GM23248 (cell line): ENCODE data around the gene SMIM43. TPM values are rescaled to one million over a fixed set of nuclear protein-coding genes. Genes with fewer than 3 reads are reported as not detected.

Source experiments
- DNase-seq: peaks from one replicate; pipeline ENCODE4 v3.0.0-alpha.2; 2015
- H2AFZ ChIP-seq: fragments of 200-600 bp; sonication (generic); 2 replicates; pipeline ENCODE4 v1.6.1; 2016; ENCODE audit warnings: antibody characterized with exemption
- H3F3A ChIP-seq: fragments of 200-600 bp; sonication (generic); 2 replicates; pipeline ENCODE4 v1.6.1; 2016; ENCODE audit warnings: mild to moderate bottlenecking, antibody characterized with exemption, mixed run types; ENCODE audit not compliant: insufficient read depth
- H3K27ac ChIP-seq: fragments of 200-600 bp; sonication (generic); 2 replicates; pipeline ENCODE4 v1.5.1; 2016; ENCODE audit warnings: mild to moderate bottlenecking
- H3K27me3 ChIP-seq: fragments of 200-600 bp; sonication (generic); replicated peaks from 2 replicates; pipeline ENCODE4 v1.6.1; 2016; ENCODE audit warnings: mild to moderate bottlenecking; ENCODE audit not compliant: insufficient read depth
- H3K36me3 ChIP-seq: fragments of 200-600 bp; sonication (generic); 2 replicates; pipeline ENCODE4 v1.6.1; 2016; ENCODE audit warnings: low read depth, mild to moderate bottlenecking
- H3K4me1 ChIP-seq: fragments of 200-600 bp; sonication (generic); 2 replicates; pipeline ENCODE4 v1.6.1; 2016; ENCODE audit warnings: mild to moderate bottlenecking; ENCODE audit not compliant: insufficient read depth
- H3K4me2 ChIP-seq: fragments of 200-600 bp; sonication (generic); one replicate; pipeline ENCODE4 v1.6.1; 2016; ENCODE audit warnings: mild to moderate bottlenecking; ENCODE audit not compliant: unreplicated experiment
- H3K4me3 ChIP-seq: fragments of 200-600 bp; sonication (generic); 2 replicates; pipeline ENCODE4 v1.5.1; 2016; ENCODE audit warnings: mild to moderate bottlenecking
- H3K79me2 ChIP-seq: fragments of 200-600 bp; sonication (generic); 2 replicates; pipeline ENCODE4 v1.6.1; 2016; ENCODE audit warnings: mild to moderate bottlenecking; ENCODE audit not compliant: insufficient read depth
- H3K9ac ChIP-seq: fragments of 200-600 bp; sonication (generic); 2 replicates; pipeline ENCODE4 v1.6.1; 2016; ENCODE audit warnings: mild to moderate bottlenecking
- H3K9me2 ChIP-seq: fragments of 200-600 bp; sonication (generic); 2 replicates; pipeline ENCODE4 v1.6.1; 2016; ENCODE audit warnings: mixed run types, mild to moderate bottlenecking, moderate library complexity; ENCODE audit not compliant: insufficient read depth
- H3K9me3 ChIP-seq: fragments of 200-600 bp; sonication (generic); one replicate; pipeline ENCODE4 v1.6.1; 2017; ENCODE audit warnings: low read depth
- H4K20me1 ChIP-seq: fragments of 200-600 bp; sonication (generic); 2 replicates; pipeline ENCODE4 v1.6.0; 2016; ENCODE audit not compliant: insufficient read depth
- EZH2 ChIP-seq: fragments of 200-600 bp; sonication (generic); IDR thresholded peaks from 2 replicates; pipeline ENCODE4 v1.6.1; 2018; ENCODE audit warnings: antibody characterized with exemption, mild to moderate bottlenecking; ENCODE audit not compliant: insufficient read depth, poor library complexity, severe bottlenecking
- EZH2phosphoT487 ChIP-seq: fragments of 200-600 bp; sonication (generic); IDR thresholded peaks from 2 replicates; pipeline ENCODE4 v1.6.1; 2018; ENCODE audit warnings: antibody characterized with exemption, moderate library complexity, mild to moderate bottlenecking, low read depth; ENCODE audit not compliant: insufficient read depth
- WGBS, 2 experiments: methylation state at CpG; one replicate each; pipeline ENCODE4 v1.1.6; 2015 to 2017; ENCODE audit warnings: low lambda C conversion rate in 2 of 2, low coverage in 1 of 2; ENCODE audit errors: missing lambda C conversion rate in 2 of 2; 5-methylcytosine and 5-hydroxymethylcytosine counted together
- in situ Hi-C: fragments of 300-500 bp; cut with MboI; formaldehyde crosslinking; loops from 2 replicates; pipeline ENCODE4 v1.15.0; 2020
- polyA plus RNA-seq: library from polyadenylated mRNA; unstranded; fragments of >200 nt; fragmentation: Nextera tagmentation; extraction: Ambion mirVana; gene quantifications from 2 replicates; pipeline ENCODE4 v1.2.1, GENCODE V29; 2016
- total RNA-seq: library from RNA; depleted of rRNA; stranded (reverse); fragments of >200 nt; shearing (Covaris generic); gene quantifications from 2 replicates; pipeline ENCODE4 v1.2.3, GENCODE V29; 2014

The SMIM43 gene
- total and polyA plus RNA-seq, 2 experiments from 2014 or later: 1.4 to 3.5 TPM

GRCh38 chr4:121739575-121739974, 25.4 kb downstream of the SMIM43 start:
- H3K27ac ChIP-seq: no peak overlapping the region
- H3K4me2 ChIP-seq: no peak overlapping the region
- no peak overlapping the region for H3K4me3 ChIP-seq
- 76 to 87% methylated on average over 2 of the region's 2 CpGs for WGBS, 2 experiments
- no peak for TF ChIP-seq EZH2
- no peak for TF ChIP-seq EZH2phosphoT487
- no peaks in the 10 kb centered on the region for H3K27me3 ChIP-seq
- no peaks in the 10 kb centered on the region for H3K79me2 ChIP-seq
- no peaks in the 10 kb centered on the region for H4K20me1 ChIP-seq
- DNase-seq: no peak
- no peaks in the 10 kb centered on the region for H3K9me3 ChIP-seq
- in situ Hi-C loops: loop anchor here (10.0 kb wide), 2 partner anchors 255 to 285 kb away; no protein-coding TSS in a partner anchor
- H3K9me2 ChIP-seq: no peaks in the 10 kb centered on the region
- H3K4me1 ChIP-seq: peaks cover 3% of the 10 kb centered on the region; the same call in 1 of the 2 replicates
- H2AFZ ChIP-seq: no peak overlapping the region; the same call in 1 of the 2 replicates
- H3K36me3 ChIP-seq: no peaks in the 10 kb centered on the region
- H3K9ac ChIP-seq: no peak overlapping the region
- H3F3A ChIP-seq: no peaks in the 10 kb centered on the region

- no peaks in the 10 kb centered on the region for H3K9me2 ChIP-seq
- H4K20me1 ChIP-seq: no peaks in the 10 kb centered on the region
- H3K4me2 ChIP-seq: no peak overlapping the region
- H3K9ac ChIP-seq: no peak overlapping the region
- H3K9me3 ChIP-seq: no peaks in the 10 kb centered on the region
- in situ Hi-C loops: loop anchor here (10.0 kb wide), 2 partner anchors 254 to 284 kb away; no protein-coding TSS in a partner anchor
- H3K27ac ChIP-seq: no peak overlapping the region
- H3F3A ChIP-seq: no peaks in the 10 kb centered on the region
- no peak overlapping the region for H3K4me3 ChIP-seq
- WGBS, 2 experiments: 67 to 74% methylated on average over 2 of the region's 2 CpGs
- H3K4me1 ChIP-seq: peaks cover 3% of the 10 kb centered on the region; the same call in 1 of the 2 replicates
- no peaks in the 10 kb centered on the region for H3K36me3 ChIP-seq
- DNase-seq: no peak
- no peaks in the 10 kb centered on the region for H3K27me3 ChIP-seq
- H3K79me2 ChIP-seq: no peaks in the 10 kb centered on the region
- TF ChIP-seq EZH2phosphoT487 (no peak), EZH2 (no peak)
- H2AFZ ChIP-seq: no peak overlapping the region; the same call in 1 of the 2 replicates
These were observed 26.0 kb downstream of the SMIM43 start for GRCh38 chr4:121738780-121739535.

GRCh38 chr4:121737846-121738554, 27.0 kb downstream of the SMIM43 start:
- H3K4me1 ChIP-seq: peaks cover 3% of the 10 kb centered on the region; the same call in 1 of the 2 replicates
- no peaks in the 10 kb centered on the region for H3K79me2 ChIP-seq
- H3K4me3 ChIP-seq: no peak overlapping the region
- no peaks in the 10 kb centered on the region for H3K9me2 ChIP-seq
- no peaks in the 10 kb centered on the region for H4K20me1 ChIP-seq
- no peak overlapping the region for H3K4me2 ChIP-seq
- H3K36me3 ChIP-seq: no peaks in the 10 kb centered on the region
- TF ChIP-seq EZH2phosphoT487 (no peak), EZH2 (no peak)
- no peaks in the 10 kb centered on the region for H3K9me3 ChIP-seq
- in situ Hi-C loops: loop anchor here (10.0 kb wide), 2 partner anchors 253 to 283 kb away; no protein-coding TSS in a partner anchor
- H3F3A ChIP-seq: no peaks in the 10 kb centered on the region
- no peaks in the 10 kb centered on the region for H3K27me3 ChIP-seq
- H3K9ac ChIP-seq: no peak overlapping the region
- H2AFZ ChIP-seq: peak overlapping the region; percentile 73
- WGBS, 2 experiments: 51 to 52% methylated on average over 10 of the region's 10 CpGs
- no peak for DNase-seq
- no peak overlapping the region for H3K27ac ChIP-seq

- H3K9me3 ChIP-seq: no peaks in the 10 kb centered on the region
- no peaks in the 10 kb centered on the region for H3K36me3 ChIP-seq
- H3K27ac ChIP-seq: no peak overlapping the region
- H2AFZ ChIP-seq: no peak overlapping the region
- TF ChIP-seq EZH2phosphoT487: no peak
- no peak for TF ChIP-seq EZH2
- H4K20me1 ChIP-seq: no peaks in the 10 kb centered on the region
- H3K79me2 ChIP-seq: no peaks in the 10 kb centered on the region
- no peak overlapping the region for H3K4me3 ChIP-seq
- no peak overlapping the region for H3K4me2 ChIP-seq
- DNase-seq: peak; percentile 77
- no peaks in the 10 kb centered on the region for H3K27me3 ChIP-seq
- H3K9me2 ChIP-seq: no peaks in the 10 kb centered on the region
- H3K4me1 ChIP-seq: peaks cover 3% of the 10 kb centered on the region; the same call in 1 of the 2 replicates
- H3K9ac ChIP-seq: no peak overlapping the region
- H3F3A ChIP-seq: no peaks in the 10 kb centered on the region
- in situ Hi-C loops: loop anchor here (10.0 kb wide), 2 partner anchors 252 to 282 kb away; no protein-coding TSS in a partner anchor
- WGBS, 2 experiments: 39 to 47% methylated on average over 5 of the region's 5 CpGs
These were observed 28.1 kb downstream of the SMIM43 start for GRCh38 chr4:121736735-121737351.
